Peyer's patch (tissue), 4 donors: Measurements from ENCODE around the gene ANGPTL2.

Experiments
- POLR2A ChIP-seq, 2 donors: fragments of 450-650 bp; IDR thresholded peaks; one replicate each; pipeline ENCODE4 v1.5.1; 2017; ENCODE audit warnings: antibody characterized with exemption in 2 of 2, mild to moderate bottlenecking in 2 of 2, moderate library complexity in 2 of 2
- TF ChIP-seq, protein P1 (sequence below), 6 experiments: fragments of 450-650 bp in 4 of 6; fragments of 200-600 bp in 2 of 6; sonication (generic) in 1 of 6; IDR thresholded peaks; one replicate each; pipeline ENCODE4 v1.5.1; 2017 to 2019; ENCODE audit warnings: antibody characterized with exemption in 6 of 6, mild to moderate bottlenecking in 3 of 6, moderate library complexity in 1 of 6

DNA sequence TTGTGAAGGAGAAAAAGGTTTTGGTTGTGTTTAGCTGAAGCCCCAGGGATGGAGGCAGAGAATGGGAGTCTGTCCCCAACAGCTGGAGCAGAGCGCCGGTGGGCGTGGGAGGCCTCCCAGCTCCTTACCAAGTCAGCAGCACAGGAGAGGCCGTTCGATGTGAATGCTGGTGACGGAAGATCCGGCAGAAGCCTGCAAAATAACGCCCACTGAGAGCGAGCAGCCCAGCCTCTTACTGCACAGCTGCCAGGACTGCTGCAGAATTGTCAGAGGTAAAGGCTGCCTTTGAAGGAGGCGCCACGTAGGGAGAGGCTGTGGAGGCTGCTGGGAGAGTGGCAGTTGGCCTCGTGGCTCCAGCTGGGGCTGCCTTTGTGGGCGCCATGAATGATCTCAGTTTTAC lies 26.2 kb downstream of the ANGPTL2 start:
- TF ChIP-seq, protein P1, sequence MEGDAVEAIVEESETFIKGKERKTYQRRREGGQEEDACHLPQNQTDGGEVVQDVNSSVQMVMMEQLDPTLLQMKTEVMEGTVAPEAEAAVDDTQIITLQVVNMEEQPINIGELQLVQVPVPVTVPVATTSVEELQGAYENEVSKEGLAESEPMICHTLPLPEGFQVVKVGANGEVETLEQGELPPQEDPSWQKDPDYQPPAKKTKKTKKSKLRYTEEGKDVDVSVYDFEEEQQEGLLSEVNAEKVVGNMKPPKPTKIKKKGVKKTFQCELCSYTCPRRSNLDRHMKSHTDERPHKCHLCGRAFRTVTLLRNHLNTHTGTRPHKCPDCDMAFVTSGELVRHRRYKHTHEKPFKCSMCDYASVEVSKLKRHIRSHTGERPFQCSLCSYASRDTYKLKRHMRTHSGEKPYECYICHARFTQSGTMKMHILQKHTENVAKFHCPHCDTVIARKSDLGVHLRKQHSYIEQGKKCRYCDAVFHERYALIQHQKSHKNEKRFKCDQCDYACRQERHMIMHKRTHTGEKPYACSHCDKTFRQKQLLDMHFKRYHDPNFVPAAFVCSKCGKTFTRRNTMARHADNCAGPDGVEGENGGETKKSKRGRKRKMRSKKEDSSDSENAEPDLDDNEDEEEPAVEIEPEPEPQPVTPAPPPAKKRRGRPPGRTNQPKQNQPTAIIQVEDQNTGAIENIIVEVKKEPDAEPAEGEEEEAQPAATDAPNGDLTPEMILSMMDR (IDR thresholded peaks at IDR 0.05) = no peak
- TF ChIP-seq POLR2A (IDR thresholded peaks at IDR 0.05) = no peak
